Thyroid gland (tissue), 4 donors: ENCODE data around the gene VWF. TPM values are rescaled to one million over a fixed set of nuclear protein-coding genes. Genes with fewer than 3 reads are reported as not detected.

Experiments used
- DNase-seq, 2 donors: peaks; one replicate each; pipeline ENCODE4 v3.0.0-alpha.2; 2019
- H3K27ac ChIP-seq, 3 donors: fragments of 200-600 bp; sonication (generic); 1 replicate in 2 of 3; 2 replicates in 1 of 3; pipeline ENCODE4 v1.5.1; 2016 to 2019; ENCODE audit warnings: mild to moderate bottlenecking in 1 of 3, moderate library complexity in 1 of 3
- H3K27me3 ChIP-seq: fragments of 200-600 bp; sonication (generic); one replicate; pipeline ENCODE4 v1.5.1; 2019
- H3K36me3 ChIP-seq, 2 donors: fragments of 200-600 bp; sonication (generic); one replicate each; pipeline ENCODE4 v1.5.1; 2016 to 2019
- H3K4me1 ChIP-seq, 2 donors: fragments of 200-600 bp; sonication (generic); one replicate each; pipeline ENCODE4 v1.5.1; 2017 to 2019
- H3K4me3 ChIP-seq, 3 donors: fragments of 200-600 bp; sonication (generic); replicated peaks in 1 of 3; 1 replicate in 2 of 3; 2 replicates in 1 of 3; pipeline ENCODE4 v1.5.1; 2016; ENCODE audit warnings: mild to moderate bottlenecking in 1 of 3
- H3K9me3 ChIP-seq: fragments of 200-600 bp; sonication (generic); one replicate; pipeline ENCODE4 v1.5.1; 2017
- CTCF ChIP-seq, 6 experiments: fragments of 200-600 bp in 3 of 6; fragments of 450-650 bp in 3 of 6; sonication (generic) in 3 of 6; IDR thresholded peaks; one replicate each; pipeline ENCODE4 v1.5.1; 2016 to 2019; ENCODE audit warnings: antibody characterized with exemption in 6 of 6, mild to moderate bottlenecking in 2 of 6, inconsistent platforms in 1 of 6, moderate library complexity in 1 of 6
- POLR2A ChIP-seq, 2 donors: fragments of 450-650 bp; IDR thresholded peaks; one replicate each; pipeline ENCODE4 v1.6.1; 2017; ENCODE audit warnings: antibody characterized with exemption in 2 of 2, mild to moderate bottlenecking in 2 of 2, moderate library complexity in 1 of 2
- WGBS, 2 donors: methylation state at CpG; one replicate each; pipeline ENCODE4 v1.1.5; 2017; 5-methylcytosine and 5-hydroxymethylcytosine counted together
- intact Hi-C: fragments of 100-400 bp; cut with DNase I; formaldehyde crosslinking; loops from one replicate; pipeline ENCODE4 v1.15.1; 2023
- total RNA-seq, 4 donors: library from RNA; depleted of rRNA; stranded (reverse); fragments of >200 nt; gene quantifications; one replicate each; pipeline ENCODE4 v1.2.3, GENCODE V29; 2016

VWF gene
- total RNA-seq, 4 donors from 2014 or later: 54.3 to 169 (median 98.5) TPM

- no peak for DNase-seq
- intact Hi-C loops: no loop called here
- H3K27me3 ChIP-seq: no peaks in the 10 kb centered on the region
- 61 to 66% methylated on average over 7 to 15 of the region's 15 CpGs for WGBS, 2 donors
- H3K27ac ChIP-seq: no peak overlapping the region
- no peaks in the 10 kb centered on the region for H3K4me1 ChIP-seq
- no peaks in the 10 kb centered on the region for H3K9me3 ChIP-seq
- H3K36me3 ChIP-seq: no peaks in the 10 kb centered on the region
- TF ChIP-seq CTCF (IDR thresholded peaks at IDR 0.05) (no peak), POLR2A (IDR thresholded peaks at IDR 0.05) (no peak)
- H3K4me3 ChIP-seq: no peak overlapping the region
Measured at GRCh38 chr12:5921966-5922899, 202.2 kb downstream of the VWF start.

- H3K27me3 ChIP-seq: no peaks in the 10 kb centered on the region
- H3K4me1 ChIP-seq: no peaks in the 10 kb centered on the region
- intact Hi-C loops: no loop called here
- 90 to 95% methylated on average over 24 to 25 of the region's 25 CpGs for WGBS, 2 donors
- H3K9me3 ChIP-seq: no peaks in the 10 kb centered on the region
- no peak overlapping the region for H3K27ac ChIP-seq
- no peak for DNase-seq
- H3K36me3 ChIP-seq: no peaks in the 10 kb centered on the region
- TF ChIP-seq CTCF (IDR thresholded peaks at IDR 0.05): no peak
- TF ChIP-seq POLR2A (IDR thresholded peaks at IDR 0.05): no peak
- no peak overlapping the region for H3K4me3 ChIP-seq
Measured at GRCh38 chr12:5921027-5921909, 203.2 kb downstream of the VWF start.

GRCh38 chr12:5916785-5917290, 207.6 kb downstream of the VWF start:
- no peak for TF ChIP-seq CTCF (IDR thresholded peaks at IDR 0.05)
- TF ChIP-seq POLR2A (IDR thresholded peaks at IDR 0.05): no peak
- Histone ChIP-seq H3K27ac (no peak overlapping the region), H3K9me3 (no peaks in the 10 kb centered on the region), H3K4me1 (no peaks in the 10 kb centered on the region), H3K36me3 (no peaks in the 10 kb centered on the region), H3K27me3 (no peaks in the 10 kb centered on the region), H3K4me3 (no peak overlapping the region)
- intact Hi-C loops: no loop called here
- DNase-seq: no peak
- WGBS, 2 donors: 79 to 88% methylated on average over 9 of the region's 9 CpGs

- intact Hi-C loops: no loop called here
- no peaks in the 10 kb centered on the region for H3K4me1 ChIP-seq
- no peaks in the 10 kb centered on the region for H3K9me3 ChIP-seq
- TF ChIP-seq POLR2A (IDR thresholded peaks at IDR 0.05) (no peak), CTCF (IDR thresholded peaks at IDR 0.05) (no peak)
- no peak overlapping the region for H3K27ac ChIP-seq
- no peak for DNase-seq
- no peak overlapping the region for H3K4me3 ChIP-seq
- H3K27me3 ChIP-seq: no peaks in the 10 kb centered on the region
- 77 to 85% methylated on average over 4 of the region's 4 CpGs for WGBS, 2 donors
- H3K36me3 ChIP-seq: no peaks in the 10 kb centered on the region
Measured at GRCh38 chr12:5915511-5915910, 209.0 kb downstream of the VWF start.
